Ecto neural progenitor cell (in vitro differentiated cells): ENCODE data around the gene GCHFR.

ENCODE experiments used
- DNase-seq: peaks from one replicate; pipeline ENCODE4 v3.0.0-alpha.2; 2018; ENCODE audit warnings: low spot score

GCHFR gene

DNA sequence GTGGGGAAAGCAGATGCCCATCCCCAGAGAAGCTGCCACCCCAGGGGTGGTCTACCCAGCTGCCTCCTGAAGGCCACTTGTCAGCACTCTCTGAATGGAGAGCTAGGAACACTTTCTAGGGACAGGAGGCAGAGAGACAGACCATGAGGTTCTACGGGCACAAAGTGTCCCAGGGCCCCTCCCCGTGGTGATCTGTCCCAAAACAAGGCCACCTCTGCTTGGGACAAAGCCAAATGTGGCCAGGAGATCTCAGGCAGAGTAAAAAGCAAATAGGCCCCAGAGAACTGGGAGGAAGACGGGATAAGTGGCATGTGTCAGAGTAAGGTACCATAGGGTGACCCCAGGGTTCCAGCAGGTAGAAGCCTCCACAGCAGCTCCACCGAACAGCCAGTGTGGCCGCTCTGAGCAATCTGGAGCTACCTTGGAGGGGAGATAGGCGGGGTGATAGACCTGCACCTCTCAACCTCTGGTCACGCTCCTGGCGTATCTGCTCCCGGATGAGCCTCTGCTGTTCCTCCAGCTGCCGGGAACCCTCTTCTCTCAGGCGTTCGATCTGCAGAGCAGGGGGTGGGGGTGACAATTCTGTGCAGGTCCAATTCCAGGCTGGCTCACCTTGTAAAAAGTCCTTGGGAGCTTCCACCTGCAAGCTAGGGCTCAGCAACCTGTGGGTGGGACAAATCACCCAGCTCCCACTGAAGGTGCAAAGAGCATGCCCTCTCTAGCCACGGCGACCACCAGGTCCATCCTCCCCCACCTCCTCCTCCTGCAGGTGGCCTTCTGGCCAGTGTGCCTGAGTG is 12.1 kb downstream of the GCHFR start:
- DNase-seq: no peak

DNA sequence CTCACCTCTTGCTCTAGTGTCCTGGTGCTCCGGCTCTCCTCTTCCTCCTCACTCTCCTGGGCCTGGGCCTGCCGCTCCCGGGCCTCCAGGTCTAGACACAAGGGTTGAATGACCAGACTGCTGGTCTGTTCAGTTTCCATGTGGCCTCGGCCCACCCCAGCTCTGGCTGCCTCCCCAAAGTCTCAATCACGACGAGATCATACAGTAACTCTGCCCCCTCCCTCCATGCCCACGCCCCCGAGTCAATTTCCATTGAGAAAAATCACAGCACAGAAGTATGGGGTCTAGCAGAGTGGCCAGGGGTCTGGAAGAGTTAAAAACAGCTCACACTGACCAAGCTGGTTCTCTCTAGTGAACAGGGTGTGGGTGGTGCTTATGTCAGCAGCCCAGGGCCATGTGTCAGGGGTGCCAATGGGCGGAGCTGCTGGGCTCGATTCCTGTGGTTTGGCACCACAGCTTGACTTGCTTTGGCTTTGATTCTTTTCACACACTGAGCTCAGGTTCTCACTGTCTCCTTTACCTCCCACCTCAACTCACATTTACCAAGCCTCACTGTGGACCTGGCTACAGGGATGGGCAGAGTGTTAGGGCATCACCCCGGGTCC is 12.8 kb downstream of the GCHFR start:
- no peak for DNase-seq

DNA sequence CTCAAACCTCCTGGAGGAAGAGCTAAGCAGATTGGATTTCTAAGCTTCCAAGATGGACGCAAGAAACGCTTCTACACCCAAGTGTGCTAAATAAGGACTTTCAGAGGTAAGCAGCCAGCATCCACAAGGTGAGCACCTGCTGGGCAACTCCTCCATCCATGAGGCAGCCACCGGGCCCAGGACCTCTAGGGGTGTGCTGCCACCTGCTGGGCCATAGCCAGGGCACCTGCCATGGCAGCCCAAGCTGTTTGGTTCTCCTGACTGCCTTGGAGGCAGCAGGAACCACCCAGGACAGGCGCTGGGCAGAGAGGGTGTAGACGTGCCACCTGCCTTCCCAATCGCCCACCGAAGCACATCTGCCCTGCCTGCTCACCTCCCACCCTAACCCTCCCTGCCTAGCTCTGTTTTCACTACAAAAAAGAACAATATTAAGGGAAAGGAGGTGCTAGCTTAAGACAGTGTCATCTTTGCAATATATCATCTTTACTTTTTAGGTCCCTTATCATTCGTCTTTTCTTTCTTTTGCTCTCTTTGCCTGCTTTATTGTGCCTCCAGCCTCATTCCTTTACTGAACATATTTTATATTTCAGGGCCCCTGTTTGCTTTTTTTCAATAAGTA is 18.9 kb downstream of the GCHFR start:
- DNase-seq: peak; percentile 65

DNA sequence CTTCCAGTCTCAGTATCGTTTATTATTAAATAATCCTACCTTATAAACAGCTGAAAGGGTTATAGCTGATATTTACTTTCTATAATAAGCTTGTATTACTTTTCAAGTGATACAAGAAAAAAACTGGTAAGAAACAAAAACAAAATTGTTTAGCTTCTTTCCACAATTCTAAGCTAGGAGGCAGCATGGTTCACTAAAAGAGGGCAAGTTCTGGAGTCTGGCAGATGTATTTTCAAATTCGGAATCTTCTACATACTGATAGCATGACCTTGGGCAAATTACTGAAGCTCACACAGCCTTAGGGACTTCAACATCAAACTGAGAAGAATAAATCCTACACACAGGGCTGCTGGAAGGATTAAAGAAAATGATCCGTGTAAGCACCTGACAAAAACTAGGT is 21.3 kb downstream of the GCHFR start:
- no peak for DNase-seq

DNA sequence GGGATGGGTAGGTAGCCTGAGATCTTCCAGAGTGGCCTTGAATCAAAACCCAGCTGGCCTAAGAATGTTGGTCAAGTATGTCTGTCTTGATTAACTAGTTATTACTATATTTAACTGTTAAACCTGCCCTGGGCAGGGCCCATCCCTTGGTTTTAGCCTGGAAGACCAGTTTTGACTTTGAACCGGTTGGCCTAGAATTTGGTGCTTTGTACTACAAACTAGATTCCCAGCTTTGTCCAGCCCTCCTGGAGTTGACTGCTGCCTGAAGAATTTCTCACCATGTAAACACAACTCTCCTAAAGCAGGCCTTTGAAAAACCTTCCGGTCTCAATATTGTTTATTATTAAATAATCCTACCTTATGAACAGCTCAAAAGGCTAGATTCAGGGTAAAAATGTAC is 21.9 kb downstream of the GCHFR start:
- DNase-seq: no peak

DNA sequence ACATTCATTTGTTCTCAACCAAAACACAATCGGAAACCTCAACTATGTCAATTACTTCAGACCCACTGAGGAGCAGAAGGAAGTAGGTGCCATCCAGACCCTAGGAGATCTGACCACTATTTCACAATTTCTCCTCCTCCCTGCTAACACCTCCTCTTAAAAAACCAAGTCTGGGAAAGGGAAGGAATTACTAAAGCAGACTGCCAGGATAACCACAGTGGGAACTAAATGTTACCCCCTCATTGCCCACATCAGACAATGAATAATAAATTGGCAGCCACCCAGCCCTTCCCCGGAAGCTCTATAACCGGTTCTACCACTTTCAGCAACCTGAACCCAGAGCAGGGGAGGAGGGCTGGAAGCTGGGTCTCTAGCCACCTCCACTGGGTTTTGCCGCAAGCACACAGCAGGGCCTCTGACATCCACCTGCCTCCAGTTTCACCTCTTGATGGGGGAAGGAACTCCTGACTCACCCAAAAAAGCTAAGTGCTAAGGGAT is 23.5 kb downstream of the GCHFR start:
- no peak for DNase-seq

DNA sequence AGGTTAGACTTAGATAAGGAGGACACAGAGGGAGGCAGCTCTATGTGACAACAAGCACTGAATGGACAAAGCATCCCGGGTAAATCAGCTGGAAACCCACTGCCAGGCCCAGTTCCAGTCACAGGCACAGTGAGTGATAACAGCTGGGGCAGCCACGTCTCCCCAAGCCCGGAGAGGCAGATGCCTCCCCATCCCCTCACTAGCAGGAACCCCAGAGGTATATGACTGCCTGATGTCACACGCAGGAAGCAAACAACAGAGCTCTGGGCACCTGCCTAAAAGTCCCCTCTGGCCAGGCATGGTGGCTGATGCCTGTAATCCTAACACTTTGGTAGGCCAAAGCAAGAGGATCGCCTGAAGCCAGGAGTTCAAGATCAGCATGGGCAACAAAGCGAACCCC is 24.1 kb downstream of the GCHFR start:
- no peak for DNase-seq

DNA sequence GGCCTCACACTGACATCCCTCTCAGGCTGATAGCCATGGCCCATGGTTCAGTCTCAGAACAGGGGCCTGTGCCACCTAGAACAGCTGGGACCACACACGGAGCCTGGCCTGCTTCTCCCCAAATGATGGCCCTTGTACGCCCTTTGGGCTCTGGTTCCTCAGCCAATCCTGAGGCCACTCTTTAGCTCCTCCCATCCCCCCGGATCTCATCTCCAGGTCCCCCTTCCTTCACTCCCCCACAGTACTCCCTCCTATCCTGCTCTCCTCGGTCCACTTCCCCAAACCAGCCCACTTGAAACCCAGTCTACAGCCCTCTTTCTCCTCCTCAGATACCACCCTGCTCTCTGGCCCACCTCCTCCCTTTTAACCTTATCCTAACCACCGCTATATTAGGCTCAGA is 25.3 kb downstream of the GCHFR start:
- DNase-seq: no peak

DNA sequence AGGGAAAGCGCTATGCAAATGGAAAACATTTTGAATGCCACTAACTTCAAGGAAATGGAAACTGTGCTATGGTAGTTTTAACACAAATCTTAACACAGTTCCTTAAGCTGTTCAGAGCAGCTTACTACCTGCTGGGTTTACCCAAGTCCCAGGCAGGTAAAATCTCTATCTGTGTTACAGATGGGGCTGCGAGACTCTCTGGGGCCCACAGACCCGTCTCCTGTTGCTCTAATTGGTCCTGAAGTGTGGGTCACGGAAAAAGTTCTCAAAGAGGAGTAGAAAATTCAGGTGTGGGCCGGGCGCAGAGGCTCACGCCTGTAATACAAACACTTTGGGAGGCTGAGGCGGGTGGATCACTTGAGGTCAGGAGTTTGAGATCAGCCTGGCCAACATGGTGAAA is 26.1 kb downstream of the GCHFR start:
- no peak for DNase-seq

DNA sequence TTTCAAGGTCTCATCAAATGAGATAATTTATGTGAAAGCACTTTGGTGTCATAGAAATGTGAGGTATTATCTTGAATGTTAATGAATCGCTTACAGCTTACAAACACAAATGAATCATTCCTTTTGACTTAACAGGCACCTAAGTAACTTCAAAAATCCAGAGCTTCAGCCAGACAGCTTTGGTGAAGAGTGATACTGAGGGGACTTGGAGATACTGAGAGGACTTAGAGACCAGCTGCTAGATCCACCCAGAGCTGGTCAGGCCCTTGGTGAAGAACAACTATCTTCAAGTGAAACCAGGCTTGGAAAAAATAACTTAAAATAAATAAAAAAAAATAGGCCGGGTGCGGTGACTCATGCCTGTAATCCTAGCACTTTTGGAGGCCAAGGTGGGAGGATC is 26.9 kb downstream of the GCHFR start:
- no peak for DNase-seq

DNA sequence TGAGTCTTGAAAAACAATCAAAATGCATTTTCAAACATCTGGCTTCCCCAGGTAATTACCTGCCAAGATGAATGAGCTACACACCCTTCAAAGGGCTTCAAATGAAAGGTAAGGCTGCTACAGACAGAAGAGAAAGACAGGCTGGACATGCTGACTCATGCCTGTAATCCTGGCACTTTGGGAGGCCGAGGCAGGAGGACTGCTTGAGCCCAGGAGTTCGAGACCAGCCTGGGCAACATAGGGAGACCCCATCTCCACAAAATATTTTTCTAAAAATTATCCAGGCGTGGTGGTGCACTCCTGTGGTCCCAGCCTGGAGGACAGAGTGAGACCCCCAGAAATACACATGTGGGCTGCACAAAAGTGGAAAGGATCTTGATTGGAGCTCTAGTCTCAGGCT is 28.5 kb downstream of the GCHFR start:
- DNase-seq: no peak

DNA sequence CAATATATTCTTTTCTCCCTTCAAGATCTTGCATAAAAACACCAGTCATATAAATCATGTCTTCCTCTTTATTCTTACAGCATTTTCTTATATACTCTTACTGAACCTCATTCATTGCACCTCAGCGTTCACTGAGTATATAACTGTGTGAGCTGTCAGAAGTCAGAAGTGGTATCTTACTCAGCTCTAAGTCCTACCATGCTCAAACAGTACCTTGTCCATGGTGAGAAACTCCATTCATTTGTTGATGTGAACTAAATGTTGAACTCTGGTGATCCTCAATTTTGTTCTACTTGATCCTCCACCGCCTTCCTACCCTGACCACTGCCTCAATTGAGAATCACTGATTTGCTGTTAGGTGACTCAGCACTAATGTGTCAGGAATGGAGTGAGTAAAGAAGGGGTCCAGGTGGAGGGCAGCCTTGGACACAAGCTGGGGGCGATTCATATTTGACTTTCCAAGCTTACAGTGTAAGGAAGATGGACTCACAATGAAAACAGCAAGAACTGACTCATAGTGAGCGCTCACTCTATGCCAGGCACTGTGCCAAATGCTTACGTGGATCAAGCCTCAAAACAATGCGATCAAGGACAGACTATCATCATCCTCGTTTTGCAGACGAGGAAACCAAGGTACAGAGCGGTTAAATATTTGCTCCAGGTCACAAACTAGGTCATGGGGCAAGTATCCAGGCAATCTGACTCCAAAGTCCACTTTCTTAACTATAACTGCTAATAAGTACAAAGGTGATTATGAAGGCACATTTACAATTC is 29.5 kb downstream of the GCHFR start:
- DNase-seq: no peak

DNA sequence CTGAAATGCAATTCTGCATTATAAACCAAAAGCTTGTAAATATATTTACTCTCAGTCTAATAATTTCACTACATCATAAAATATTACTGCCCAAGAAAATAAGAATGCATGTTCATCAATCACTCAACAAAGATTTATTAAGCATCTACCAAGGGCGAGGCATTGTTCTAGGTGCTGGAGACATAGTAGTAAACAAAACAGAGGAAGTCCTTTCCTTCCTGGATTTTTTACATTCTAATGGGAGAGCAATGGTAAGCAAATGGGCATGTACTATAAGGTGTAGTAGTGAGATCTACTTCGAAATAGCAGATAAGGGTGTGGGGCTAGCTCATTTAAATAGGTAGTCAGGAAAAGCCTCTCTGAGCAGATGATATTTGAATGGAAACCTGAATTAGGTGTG is 32.2 kb downstream of the GCHFR start:
- no peak for DNase-seq

DNA sequence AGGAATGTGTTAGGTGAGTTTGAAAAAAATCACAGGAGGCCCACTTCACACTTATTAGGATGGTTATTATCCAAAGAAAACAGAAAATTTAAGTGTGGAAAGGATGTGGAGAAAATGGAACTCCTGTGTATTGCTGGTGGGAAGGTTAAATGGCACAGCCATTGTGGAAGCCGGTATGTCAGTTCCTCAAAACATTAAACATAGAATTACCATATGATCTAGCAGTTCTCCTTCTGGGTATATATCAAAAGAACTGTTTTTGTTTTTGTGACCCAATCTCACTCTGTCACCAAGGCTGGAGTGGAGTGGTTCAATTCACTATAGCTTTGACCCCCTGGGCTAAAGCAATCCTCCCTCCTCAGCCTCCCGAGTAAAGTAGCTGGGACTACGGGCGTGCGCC is 32.6 kb downstream of the GCHFR start:
- DNase-seq: no peak

DNA sequence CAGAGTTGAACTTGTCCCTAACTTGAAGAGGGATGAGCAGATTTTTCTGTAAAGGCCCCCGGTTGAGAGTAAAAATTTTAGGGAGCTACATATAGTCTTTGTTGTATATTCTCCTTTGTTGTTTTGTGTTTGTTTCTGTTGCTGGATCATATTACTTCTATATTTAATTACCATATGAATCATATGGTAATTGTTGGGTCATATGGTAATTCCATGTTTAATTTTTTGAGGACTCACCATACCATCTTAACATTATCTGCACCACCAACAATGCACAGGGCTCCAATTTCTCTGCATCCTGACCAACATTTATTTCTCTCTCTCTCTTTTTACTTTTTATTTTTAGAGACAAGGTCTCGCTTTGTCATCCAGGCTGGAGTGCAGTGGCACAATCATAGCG is 35.7 kb downstream of the GCHFR start:
- DNase-seq: no peak

DNA sequence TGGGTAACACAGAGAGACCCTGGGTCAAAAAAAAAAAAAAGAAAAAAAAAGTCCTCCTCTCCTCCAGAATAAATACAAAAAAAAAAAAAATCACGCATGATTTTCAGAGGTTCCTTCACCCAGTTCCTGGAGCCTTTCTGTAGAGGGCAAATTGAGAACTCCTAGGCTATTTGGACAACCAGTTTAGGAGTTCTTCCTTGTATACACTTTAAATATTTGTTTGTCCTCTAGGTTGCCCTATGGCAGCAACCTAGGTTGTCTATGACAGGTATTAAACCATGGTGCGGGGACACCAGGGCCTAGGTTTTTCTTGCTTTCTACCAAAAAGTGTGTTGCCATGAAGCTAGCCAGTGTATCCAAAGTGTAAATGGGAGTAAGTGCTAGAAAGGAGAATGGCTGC is 39.2 kb downstream of the GCHFR start:
- DNase-seq: no peak

DNA sequence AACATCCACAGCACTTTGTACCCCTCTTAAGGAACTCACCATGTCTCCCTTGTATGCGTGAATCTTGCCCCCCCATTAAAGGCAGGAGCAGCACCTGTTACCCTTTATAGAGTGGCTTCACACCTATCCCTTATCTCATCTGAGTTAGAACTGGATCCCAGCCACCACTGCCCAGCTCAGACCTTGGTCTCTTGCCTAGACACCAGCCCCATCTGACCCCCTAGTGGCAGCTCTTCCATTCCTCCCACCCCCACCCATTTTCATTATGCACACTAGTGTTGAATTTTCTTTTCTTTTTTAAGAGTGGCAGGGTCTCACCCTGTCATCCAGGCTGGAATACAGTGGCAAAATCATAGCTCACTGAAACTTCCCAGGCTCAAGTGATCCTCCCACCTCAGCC is 39.8 kb downstream of the GCHFR start:
- DNase-seq: no peak

DNA sequence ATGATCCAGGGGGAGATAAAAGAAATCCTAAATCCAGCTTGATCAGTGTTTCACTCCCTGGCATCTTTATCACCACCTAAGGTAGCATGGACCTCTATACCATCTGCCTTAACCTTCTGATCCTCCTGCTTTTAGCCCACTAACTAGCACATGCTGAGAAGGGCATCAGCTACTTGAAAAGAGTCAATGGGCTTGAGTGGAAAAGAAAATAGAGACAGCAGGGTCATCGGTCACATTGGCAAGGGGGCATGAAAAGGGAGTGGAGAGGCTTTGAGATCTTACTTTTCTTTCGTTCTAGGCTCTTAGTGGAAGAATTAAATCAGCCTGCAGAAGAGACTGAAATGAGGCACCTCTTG is 42.8 kb downstream of the GCHFR start:
- no peak for DNase-seq

DNA sequence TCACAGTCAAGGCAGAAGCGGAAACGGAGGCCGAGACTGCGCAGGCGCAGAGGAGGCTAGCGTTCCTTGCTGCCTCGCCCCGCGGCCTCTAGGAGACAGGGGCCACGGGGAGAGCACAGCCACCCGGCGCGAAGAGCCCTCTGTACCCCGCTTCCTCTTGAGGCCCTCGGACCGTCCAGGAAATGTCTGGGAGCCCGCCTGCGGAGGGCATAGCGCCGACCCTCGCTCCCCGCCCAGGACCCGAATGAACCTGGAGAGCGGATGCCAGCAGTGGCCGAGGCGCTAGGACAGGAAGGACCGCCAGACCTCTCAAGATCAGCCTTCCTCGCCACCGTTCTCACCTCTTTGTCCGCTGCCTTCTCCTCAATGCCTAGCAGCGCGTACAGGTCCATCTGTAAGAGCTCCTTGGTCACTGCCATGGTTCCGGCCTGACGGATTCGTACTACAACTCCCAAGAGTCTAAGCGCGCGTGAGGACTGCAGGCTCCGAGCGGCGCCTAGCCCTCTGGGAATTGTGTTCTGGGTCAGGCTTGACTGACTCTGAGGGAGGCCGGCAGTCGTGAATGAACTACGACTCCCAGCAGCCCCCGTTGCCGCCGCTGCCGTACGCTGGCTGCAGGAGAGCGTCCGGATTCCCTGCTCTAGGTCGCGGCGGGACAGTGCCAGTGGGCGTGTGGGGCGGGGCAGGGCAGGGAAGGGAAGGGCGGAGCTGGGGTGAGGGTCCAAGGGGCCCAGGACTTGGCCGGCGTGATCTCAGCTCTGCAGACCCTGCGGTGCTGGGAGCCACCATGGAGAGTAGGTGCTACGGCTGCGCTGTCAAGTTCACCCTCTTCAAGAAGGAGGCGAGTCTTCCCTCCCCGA is 43.4 kb downstream of the GCHFR start, which contains the start of the genes DNAJC17 and ZFYVE19:
TSS of gene DNAJC17 (minus strand) at position 446 of the 860 bp plus-strand sequence. CDS start at position 419, 27 bp downstream.
TSS of gene ZFYVE19 (plus strand) at position 62 of the 860 bp plus-strand sequence. CDS start at position 563, 501 bp downstream.
- peak; percentile 97 for DNase-seq

DNA sequence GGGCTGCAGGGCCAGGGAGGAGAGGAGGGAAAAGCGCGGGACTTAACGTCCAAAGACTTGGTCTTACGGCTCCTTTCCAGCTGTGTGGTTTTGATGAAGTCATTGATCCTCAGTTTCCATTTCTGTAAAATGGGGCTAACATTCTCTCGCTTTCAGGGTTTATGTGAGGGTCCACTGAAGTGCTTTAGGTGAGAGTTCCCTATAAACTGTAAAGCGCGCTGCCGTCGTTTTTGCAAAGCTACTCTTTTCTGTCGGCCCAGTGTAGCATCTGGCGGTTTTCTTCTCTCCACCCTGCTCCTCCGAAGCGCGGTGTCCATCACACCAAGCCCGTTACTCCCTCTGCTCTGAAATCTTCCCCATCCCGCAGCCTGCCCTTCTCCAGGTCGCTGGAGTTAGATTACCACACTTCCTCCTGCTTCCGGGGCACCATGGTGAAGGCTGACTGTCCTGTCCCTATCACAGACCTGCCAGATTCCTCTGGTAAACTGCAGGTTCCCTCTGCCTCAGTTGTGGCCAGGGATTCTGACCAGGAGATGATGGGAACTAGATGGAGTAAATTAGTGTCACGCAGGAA is 44.1 kb downstream of the GCHFR start:
- DNase-seq: no peak

DNA sequence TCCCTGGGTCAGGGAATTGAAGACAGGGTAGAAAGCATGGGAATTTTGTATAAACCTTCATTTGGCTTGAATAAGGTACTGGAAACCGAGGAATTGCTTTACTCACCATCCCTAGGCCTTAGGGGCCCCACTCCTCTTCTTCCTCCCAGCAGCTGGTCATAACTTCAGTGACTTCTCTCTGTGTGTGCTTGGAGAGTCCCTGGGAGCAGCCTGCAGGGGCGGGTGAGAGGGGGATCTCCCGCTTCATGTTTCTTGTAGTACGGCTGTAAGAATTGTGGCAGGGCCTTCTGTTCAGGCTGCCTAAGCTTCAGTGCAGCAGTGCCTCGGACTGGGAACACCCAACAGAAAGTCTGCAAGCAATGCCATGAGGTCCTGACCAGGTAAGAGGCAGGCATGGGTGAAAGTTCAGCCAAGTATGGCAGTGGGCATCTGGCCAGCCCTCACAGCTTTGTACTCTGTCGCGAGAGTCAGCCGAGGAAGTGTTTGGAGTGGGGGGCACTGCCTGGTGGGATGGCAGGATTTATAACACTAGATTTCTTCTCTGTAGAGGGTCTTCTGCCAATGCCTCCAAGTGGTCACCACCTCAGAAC is 45.1 kb downstream of the GCHFR start:
- no peak for DNase-seq
